GM19452 (cell line): ENCODE results near the gene RCOR2.

Experiments used
- ATAC-seq: cut with Tn5 transposase; IDR thresholded peaks from one replicate; pipeline ENCODE4 v1.9.1; 2021; ENCODE audit not compliant: unreplicated experiment

RCOR2 gene

DNA sequence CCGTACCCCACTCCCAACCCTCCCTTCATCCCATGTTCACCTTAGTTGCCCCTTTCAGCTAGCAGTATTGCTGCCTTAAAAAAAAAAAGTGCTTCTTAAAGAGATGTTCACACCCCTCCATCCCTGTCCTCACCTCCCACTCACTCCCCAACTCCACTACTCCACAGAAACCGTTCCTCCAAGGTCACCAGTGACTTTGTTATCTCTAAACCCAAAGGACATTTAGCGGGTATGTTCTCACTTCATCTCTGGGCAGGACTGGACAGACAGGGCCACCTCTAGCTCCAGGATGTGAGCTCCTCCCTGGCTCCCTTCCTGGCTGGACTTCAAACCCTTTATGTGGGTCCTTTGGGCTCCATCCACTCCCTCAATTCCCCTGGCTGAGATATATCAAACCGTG lies 6.4 kb upstream of the RCOR2 start:
- no peak for ATAC-seq

DNA sequence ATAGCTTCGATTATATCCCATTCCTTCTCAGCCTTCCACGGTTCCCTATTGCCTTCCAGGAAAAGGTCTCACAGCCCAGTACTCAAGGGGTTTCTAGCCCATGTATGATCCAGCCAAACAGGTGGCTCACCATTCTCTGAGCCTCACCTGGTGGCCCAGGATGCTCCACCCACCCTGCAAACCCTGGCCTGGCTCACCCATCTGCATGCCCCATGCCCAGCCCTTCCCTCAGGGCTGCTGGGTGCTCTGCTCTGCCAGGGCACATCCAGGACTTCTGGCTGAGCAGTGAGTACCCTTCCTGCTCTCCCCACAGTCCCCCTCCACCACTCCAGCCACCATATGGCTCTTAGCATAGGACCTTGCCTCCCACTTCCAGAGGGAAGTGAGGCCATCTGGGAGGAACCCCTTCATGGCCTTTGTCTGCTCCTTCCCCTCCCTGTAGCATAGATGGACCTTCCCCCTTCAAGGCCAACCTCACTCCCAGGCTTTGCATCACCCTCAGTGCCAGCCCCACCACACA lies 5.8 kb upstream of the RCOR2 start:
- no peak for ATAC-seq

GRCh38 chr11:63920939-63921417 lies 4.0 kb upstream of the RCOR2 start:
- ATAC-seq = no peak

DNA sequence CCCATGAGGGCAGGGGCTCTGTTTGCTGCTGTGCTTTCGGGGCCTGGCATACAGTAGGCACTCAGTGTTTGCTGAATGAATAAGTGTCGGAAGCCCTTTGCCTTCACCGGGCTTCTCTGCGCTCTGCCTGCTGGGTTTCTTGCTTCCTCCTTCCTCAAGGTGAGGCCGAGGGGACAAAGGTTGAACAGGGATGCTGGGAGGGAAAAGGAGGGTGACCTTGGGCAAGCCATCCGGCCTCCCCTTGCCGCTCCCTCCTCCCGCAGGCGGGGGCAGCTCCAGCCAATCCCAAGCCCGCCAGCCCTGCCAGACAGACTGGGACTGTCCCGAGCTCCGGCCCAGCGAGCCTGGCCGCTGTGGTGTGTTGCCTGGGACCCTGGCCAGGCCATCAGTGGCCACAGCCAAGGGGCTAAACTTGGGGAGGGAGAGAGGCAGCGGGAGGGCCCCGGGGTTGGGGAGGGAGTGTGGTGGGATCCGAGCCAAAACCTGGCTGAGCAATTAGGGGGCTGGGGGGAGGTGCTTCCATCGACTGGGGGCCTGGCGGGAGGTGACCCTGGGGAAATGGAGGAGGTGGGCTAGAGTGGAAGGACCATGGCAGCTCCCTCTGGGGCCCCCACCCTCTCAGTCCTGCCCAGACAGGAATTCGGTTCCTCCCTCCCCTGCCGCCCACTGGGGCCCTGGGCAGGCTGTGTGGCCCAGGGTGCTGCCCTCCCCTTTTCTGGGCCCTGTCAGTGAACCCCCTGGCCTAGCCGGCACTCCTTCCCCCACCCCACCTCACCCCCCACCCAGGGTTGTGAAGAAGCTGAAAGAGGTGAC lies 3.4 kb upstream of the RCOR2 start:
- ATAC-seq = no peak

DNA sequence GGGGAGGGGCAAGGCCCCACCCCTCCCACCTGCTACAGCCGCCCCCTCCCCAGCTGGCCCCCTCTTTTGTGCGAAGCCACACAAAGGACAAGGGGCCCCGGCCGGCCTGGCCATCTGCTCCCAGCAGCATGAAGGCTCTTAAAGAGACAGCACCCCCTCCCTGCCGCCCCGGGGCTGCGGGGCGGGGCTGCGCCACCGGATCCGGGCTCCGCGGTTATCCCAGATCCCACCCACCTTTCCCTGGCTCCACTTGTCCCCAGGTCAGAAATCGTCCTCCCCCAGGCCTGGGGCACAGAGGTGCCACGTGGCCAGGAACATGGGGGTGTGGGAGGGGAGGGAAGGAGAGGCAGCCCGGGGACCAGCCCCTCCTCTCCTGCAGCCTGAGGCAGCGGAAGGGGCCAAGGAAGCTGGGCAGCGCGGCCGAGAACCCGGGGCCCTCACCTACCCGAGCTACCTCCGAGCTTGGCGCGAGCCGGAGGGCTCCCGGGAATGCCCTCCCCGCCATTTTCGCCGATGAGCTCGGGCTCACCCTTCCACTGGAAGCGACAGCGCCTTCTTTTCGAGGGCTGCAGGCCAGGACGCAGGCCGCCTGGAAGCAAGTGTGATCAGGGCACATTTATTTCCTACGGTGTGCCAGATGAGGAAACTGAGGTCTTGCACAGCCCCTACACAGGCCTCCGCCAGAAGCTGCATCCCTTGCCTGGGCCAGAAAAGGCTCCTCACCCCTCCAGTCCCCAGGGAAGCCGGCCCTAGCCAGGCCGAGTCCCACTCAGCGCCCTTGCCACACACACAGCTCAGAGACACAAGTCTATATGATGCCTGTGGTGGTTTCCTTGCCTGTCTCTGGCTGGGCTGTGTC lies 2.5 kb upstream of the RCOR2 start:
- no peak for ATAC-seq

GRCh38 chr11:63918507-63919191 lies 1.7 kb upstream of the RCOR2 start:
- ATAC-seq = no peak

- no peak for ATAC-seq
Observed at GRCh38 chr11:63917692-63918506, 935 bp upstream of the RCOR2 start.

- no peak for ATAC-seq
Observed at GRCh38 chr11:63915961-63916836, 765 bp downstream of the RCOR2 start.

DNA sequence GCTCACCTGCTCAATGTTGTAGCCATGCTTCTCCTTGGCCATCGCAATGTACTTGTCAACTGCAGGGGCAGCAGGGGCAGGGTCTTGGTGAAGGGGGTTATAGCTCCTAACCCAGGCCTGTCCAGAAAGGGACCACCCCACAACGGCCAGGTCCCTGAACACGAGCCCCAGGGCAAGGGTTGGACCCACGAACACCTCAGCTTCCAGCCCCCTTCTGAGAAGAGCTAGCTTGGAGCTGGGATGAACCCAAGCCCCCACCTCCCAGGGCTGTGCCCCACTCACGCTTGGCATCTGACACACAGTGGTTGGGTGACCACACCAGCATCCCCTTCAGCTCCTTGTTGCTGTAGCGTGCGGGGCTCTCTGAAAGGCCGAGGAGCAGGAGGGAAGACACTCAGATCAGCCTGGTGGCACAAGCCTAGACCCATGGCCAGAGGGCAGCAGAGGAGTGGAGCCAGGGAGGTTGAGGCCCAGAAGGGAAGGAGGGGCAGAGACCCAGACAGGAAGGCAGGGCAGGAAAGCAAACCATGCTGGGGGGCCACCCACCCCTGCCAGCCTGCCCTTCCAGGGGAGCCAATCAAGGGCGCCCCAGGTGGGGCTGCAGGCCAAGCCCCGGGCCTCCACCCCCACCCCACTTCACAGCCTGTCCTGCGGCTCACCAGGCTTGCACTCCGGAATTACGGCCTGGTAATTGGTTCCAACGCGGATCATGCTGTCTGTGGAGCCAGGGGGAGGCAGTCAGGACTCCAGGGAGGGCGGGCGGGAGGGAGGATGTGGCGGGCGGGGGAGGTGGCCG lies 1.9 kb downstream of the RCOR2 start:
- no peak for ATAC-seq

DNA sequence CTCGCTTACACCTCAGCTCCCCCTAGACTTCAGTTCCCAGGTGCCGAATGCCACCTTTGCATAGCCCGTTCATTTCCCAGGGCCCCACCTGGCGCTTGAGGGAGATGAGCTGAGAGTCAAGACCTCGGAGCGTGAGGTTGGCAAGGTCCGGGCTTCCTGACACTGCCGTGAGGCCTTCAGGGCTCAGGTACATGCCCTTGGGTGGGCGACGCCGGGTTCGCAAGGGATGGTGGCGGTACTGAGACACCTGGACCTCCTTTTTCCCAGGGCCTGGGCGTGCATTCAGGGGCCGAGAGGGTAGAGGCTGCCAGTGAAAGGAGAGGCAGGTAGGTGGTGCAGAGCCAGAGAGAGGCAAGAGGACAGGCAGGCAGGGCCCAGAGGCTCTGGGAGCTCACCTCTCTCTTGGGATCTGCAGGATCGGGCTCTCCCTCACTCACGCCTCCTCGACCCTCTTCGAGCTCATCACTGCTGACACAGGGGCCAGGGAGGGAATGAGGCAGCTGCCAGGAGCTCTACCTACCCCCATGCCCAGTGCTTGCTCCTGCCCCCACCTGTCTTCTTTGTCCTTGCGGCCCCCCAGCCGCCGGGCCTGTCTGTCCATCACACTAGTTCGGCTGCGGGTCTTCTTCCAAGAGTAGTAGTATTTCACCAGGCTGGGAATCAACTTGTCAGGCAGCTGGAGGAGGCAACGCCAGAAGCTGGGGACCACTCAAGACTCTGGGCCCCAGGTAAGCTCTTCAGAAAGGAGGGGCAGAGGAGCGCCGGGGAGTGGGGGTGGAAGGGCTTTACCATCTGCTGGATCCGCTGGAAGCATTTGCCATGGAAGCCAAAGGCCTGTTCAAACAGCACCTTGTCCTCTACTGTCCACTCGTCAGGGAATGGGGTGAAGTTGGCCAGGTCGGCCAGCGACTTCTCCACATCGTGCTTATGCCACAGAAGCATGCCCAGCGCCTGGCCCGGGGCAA lies 2.8 kb downstream of the RCOR2 start:
- no peak for ATAC-seq

GRCh38 chr11:63912678-63913077 lies 4.3 kb downstream of the RCOR2 start:
- ATAC-seq = no peak

DNA sequence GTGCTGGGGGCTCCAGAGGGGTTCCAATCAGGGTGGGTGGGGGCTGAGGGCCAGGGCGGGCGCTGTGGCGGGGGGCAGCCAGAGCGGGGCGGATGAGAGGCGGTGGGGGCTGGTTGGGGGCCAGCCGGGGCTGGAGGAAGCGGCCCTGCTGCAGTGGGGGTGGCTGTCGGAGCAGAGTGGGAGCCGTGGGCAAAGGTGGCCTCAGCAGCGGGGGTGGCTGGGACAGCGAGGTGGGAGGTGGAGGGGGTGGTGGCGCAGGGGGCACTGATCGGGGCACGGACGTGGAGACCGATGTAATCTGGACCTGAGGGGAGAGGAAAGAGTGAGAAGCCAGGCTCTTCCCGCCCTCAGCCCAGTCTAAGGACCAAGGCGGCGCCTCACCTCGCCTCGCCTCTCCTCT lies 5.1 kb downstream of the RCOR2 start:
- ATAC-seq = no peak

- ATAC-seq = no peak
Observed at GRCh38 chr11:63911440-63911839, 5.5 kb downstream of the RCOR2 start.

GRCh38 chr11:63910675-63911074 lies 6.3 kb downstream of the RCOR2 start:
- no peak for ATAC-seq

- ATAC-seq = no peak
Observed at GRCh38 chr11:63909591-63910506, 7.1 kb downstream of the RCOR2 start.

- no peak for ATAC-seq
Observed at GRCh38 chr11:63908631-63909401, 8.1 kb downstream of the RCOR2 start.
